GM12878 (cell line): ENCODE data around the gene INSIG2. TPM values are rescaled to one million over a fixed set of nuclear protein-coding genes. Genes with fewer than 3 reads are reported as not detected.

Experiments used
- ATAC-seq: fragments of 200-7000 bp; cut with Tn5 transposase; 3 replicates; pipeline ENCODE4 v1.9.1; 2020; ENCODE audit warnings: mild to moderate bottlenecking, moderate library complexity
- BruUV-seq: library from RNA; stranded (reverse); fragments of 400-500 nt; replicated peaks from 2 replicates; lab custom pipeline; 2021; lab: Mats Ljungman, UMichigan
- CTCF ChIA-PET: fragments of 300-600 bp; sonication (Branson Sonifier 250); formaldehyde crosslinking; extraction: SDS; loops from one replicate; lab custom pipeline; 2021; ENCODE audit warnings: inconsistent platforms; lab: Yijun Ruan, JAX
- POLR2A ChIA-PET: fragments of 350-600 bp; formaldehyde crosslinking; extraction: SDS; loops from one replicate; lab custom pipeline; 2021; ENCODE audit warnings: inconsistent platforms; lab: Charles Lee
- RAD21 ChIA-PET: fragments of 300-600 bp; sonication (Branson Sonifier 250); formaldehyde crosslinking; loops from one replicate; lab custom pipeline; 2023; ENCODE audit warnings: antibody characterized with exemption; ENCODE audit not compliant: unreplicated experiment; lab: Charles Lee
- SMC1A ChIA-PET: fragments of 300-600 bp; sonication (Branson Sonifier 250); formaldehyde crosslinking; loops from one replicate; lab custom pipeline; 2023; ENCODE audit not compliant: unreplicated experiment, uncharacterized antibody; lab: Charles Lee
- DNase-seq: peaks from one replicate; pipeline ENCODE4 v3.0.0-alpha.2; 2011; ENCODE audit warnings: low read depth, low spot score
- FAIRE-seq: peaks from 3 replicates; lab custom pipeline; 2011; peaks lifted over from hg19 to GRCh38; lab: Jason Lieb, UNC
- H2AFZ ChIP-seq: 2 replicates; pipeline ENCODE4 v1.6.0; 2011; ENCODE audit warnings: low read depth, low read length, control low read depth; ENCODE audit not compliant: control insufficient read depth
- H3K27ac ChIP-seq: 2 replicates; pipeline ENCODE4 v1.5.1; 2011; ENCODE audit warnings: control low read depth; ENCODE audit not compliant: control insufficient read depth, insufficient read depth
- H3K27me3 ChIP-seq, 2 experiments: replicated peaks in 1 of 2; 2 replicates each; pipeline versions ENCODE4 v1.6.0 to v1.6.1; 2011; ENCODE audit warnings: low read length in 1 of 2; ENCODE audit not compliant: control insufficient read depth in 2 of 2, insufficient read depth in 2 of 2
- H3K36me3 ChIP-seq, 2 experiments: 2 replicates each; pipeline ENCODE4 v1.5.1; 2011; ENCODE audit warnings: low read length in 1 of 2; ENCODE audit not compliant: control insufficient read depth in 2 of 2, insufficient read depth in 2 of 2
- H3K4me1 ChIP-seq: 2 replicates; pipeline ENCODE4 v1.6.1; 2011; ENCODE audit warnings: mild to moderate bottlenecking, low read length, moderate library complexity, mixed read lengths; ENCODE audit not compliant: control insufficient read depth, insufficient read depth
- H3K4me2 ChIP-seq: 2 replicates; pipeline ENCODE4 v1.6.0; 2011; ENCODE audit warnings: control low read depth; ENCODE audit not compliant: control insufficient read depth, insufficient read depth
- H3K4me3 ChIP-seq: fragments of 200-600 bp; sonication (generic); 2 replicates; pipeline ENCODE4 v1.5.1; 2016
- H3K79me2 ChIP-seq: 2 replicates; pipeline ENCODE4 v1.6.0; 2011; ENCODE audit warnings: low read length; ENCODE audit not compliant: control insufficient read depth, insufficient read depth
- H3K9ac ChIP-seq: 2 replicates; pipeline ENCODE4 v1.8.0; 2011; ENCODE audit warnings: low read length, control low read depth, mixed read lengths; ENCODE audit not compliant: control insufficient read depth, insufficient read depth
- H3K9me3 ChIP-seq: replicated peaks from 3 replicates; pipeline ENCODE4 v1.5.1; 2011; ENCODE audit warnings: mild to moderate bottlenecking, low read length; ENCODE audit not compliant: control insufficient read depth, insufficient read depth
- H4K20me1 ChIP-seq: 2 replicates; pipeline ENCODE4 v1.6.0; 2011; ENCODE audit not compliant: control insufficient read depth, insufficient read depth
- CTCF ChIP-seq, 3 experiments: IDR thresholded peaks in 2 of 3; conservative IDR thresholded peaks in 1 of 3; 2 replicates each; pipeline ENCODE4 v1.5.1; 2011; ENCODE audit warnings: low read depth in 3 of 3, low read length in 3 of 3, mild to moderate bottlenecking in 3 of 3, control low read depth in 2 of 3, moderate library complexity in 2 of 3, inconsistent platforms in 1 of 3, mixed read lengths in 1 of 3; ENCODE audit not compliant: control insufficient read depth in 2 of 3, insufficient read depth in 1 of 3; ENCODE audit errors: extremely low read depth in 1 of 3
- CUX1 ChIP-seq: IDR thresholded peaks from 2 replicates; pipeline ENCODE4 v1.6.1; 2012; ENCODE audit warnings: improper control_type of control experiment, low read depth, low read length; ENCODE audit not compliant: insufficient replicate concordance
- IRF5 ChIP-seq: fragments of 450-650 bp; IDR thresholded peaks from 2 replicates; pipeline ENCODE4 v1.6.1; 2017; ENCODE audit warnings: borderline replicate concordance
- KDM1A ChIP-seq: fragments of 200-600 bp; sonication (generic); IDR thresholded peaks from 2 replicates; pipeline ENCODE4 v1.6.1; 2016; ENCODE audit warnings: borderline replicate concordance
- MAX ChIP-seq: IDR thresholded peaks from 2 replicates; pipeline ENCODE4 v1.6.1; 2012; ENCODE audit warnings: low read depth, low read length, improper control_type of control experiment
- POLR2AphosphoS2 ChIP-seq: IDR thresholded peaks from 2 replicates; pipeline ENCODE4 v1.6.1; 2011; ENCODE audit warnings: low read depth, mild to moderate bottlenecking, low read length, improper control_type of control experiment, moderate library complexity
- SKIL ChIP-seq: fragments of 450-650 bp; IDR thresholded peaks from 2 replicates; pipeline ENCODE4 v1.6.1; 2017; ENCODE audit warnings: mild to moderate bottlenecking, low read depth, inconsistent platforms; ENCODE audit not compliant: poor library complexity, severe bottlenecking
- SMAD5 ChIP-seq: IDR thresholded peaks from 2 replicates; pipeline ENCODE4 v1.6.1; 2016; ENCODE audit warnings: antibody characterized with exemption, low read depth
- ZNF207 ChIP-seq: fragments of 450-650 bp; IDR thresholded peaks from 2 replicates; pipeline ENCODE4 v1.6.1; 2014; ENCODE audit warnings: antibody characterized with exemption, mild to moderate bottlenecking, borderline replicate concordance
- ZNF217 ChIP-seq: fragments of 450-650 bp; IDR thresholded peaks from 2 replicates; pipeline ENCODE4 v1.6.1; 2017; ENCODE audit warnings: antibody characterized with exemption, mild to moderate bottlenecking
- WGBS: methylation state at CpG from one replicate; pipeline ENCODE4 v1.1.6; 2016; ENCODE audit warnings: low lambda C conversion rate; ENCODE audit not compliant: insufficient replicate concordance, insufficient coverage; ENCODE audit errors: missing lambda C conversion rate; 5-methylcytosine and 5-hydroxymethylcytosine counted together
- in situ Hi-C: fragments of 300-500 bp; cut with MboI; formaldehyde crosslinking; loops from 9 replicates; pipeline ENCODE4 v1.14.3; 2018; ENCODE audit warnings: mixed read lengths
- intact Hi-C: fragments of 100-400 bp; cut with micrococcal nuclease; formaldehyde crosslinking; loops from one replicate; pipeline ENCODE4 v1.14.2; 2022; ENCODE audit not compliant: unreplicated experiment
- polyA plus RNA-seq, 11 experiments: library from polyadenylated mRNA; depleted of rRNA in 4 of 11; unstranded in 6 of 11; stranded (reverse) in 5 of 11; fragments of >200 nt; fragmentation: Nextera tagmentation in 4 of 11; fragmentation: Illumina TruSeq in 1 of 11; extraction: Ambion mirVana in 4 of 11; extraction: Trizol in 1 of 11; gene quantifications; 1 replicate in 1 of 11; 2 replicates in 10 of 11; pipeline versions ENCODE4 v1.2.1 to v1.2.3, GENCODE V29; 2011 to 2016; ENCODE audit warnings: inconsistent platforms in 2 of 11, missing spikeins in 2 of 11, low read depth in 1 of 11
- total RNA-seq, 4 experiments: library from RNA; depleted of rRNA in 3 of 4; stranded (reverse); fragments of >200 nt in 3 of 4; fragmentation: Illumina TruSeq in 1 of 4; extraction: Trizol in 1 of 4; gene quantifications; 2 replicates each; pipeline versions ENCODE4 v1.2.1 to v1.2.3, GENCODE V29; 2013 to 2021

Gene INSIG2
- total and polyA plus RNA-seq, 10 of the 15 experiments (the other 5 are each of a cell fraction or from before 2014, with no cell fraction given) = 4.9 to 92.7 (median 12.0) TPM

GRCh38 chr2:118128826-118129225 is 40.6 kb downstream of the INSIG2 start:
- Histone ChIP-seq H3K9me3 (no peaks in the 10 kb centered on the region), H3K9ac (no peak overlapping the region), H3K4me2 (no peak overlapping the region), H3K4me3 (no peak overlapping the region), H3K27me3 (no peaks in the 10 kb centered on the region), H3K27ac (no peak overlapping the region), H3K36me3 (no peaks in the 10 kb centered on the region), H3K79me2 (no peaks in the 10 kb centered on the region), H2AFZ (no peak overlapping the region), H3K4me1 (no peaks in the 10 kb centered on the region), H4K20me1 (no peaks in the 10 kb centered on the region)
- ChIA-PET POLR2A (no interaction called here), CTCF (no interaction called here), SMC1A (interaction anchor here (1.4 kb wide), 1 partner anchor 16 kb away, joined by 3 read pairs; no protein-coding TSS in a partner anchor), RAD21 (no interaction called here)
- no TSS peak for BruUV-seq
- FAIRE-seq = no peak
- whole genome bisulfite sequencing = 63% methylated on average over 3 of the region's 3 CpGs
- no peak for ATAC-seq
- in situ Hi-C loops = no loop called here
- intact Hi-C loops = no loop called here
- no peak for DNase-seq
- TF ChIP-seq ZNF207 = no peak
- TF ChIP-seq MAX = no peak
- no peak for TF ChIP-seq SKIL
- no peak for TF ChIP-seq ZNF217
- no peak for TF ChIP-seq IRF5
- TF ChIP-seq CTCF (IDR thresholded peaks at IDR 0.05 in 2 of 3, conservative IDR thresholded peaks at IDR 0.05 in 1 of 3; ENCODE audit: control insufficient read depth in 2 of 3, extremely low read depth in 1 of 3, insufficient read depth in 1 of 3, low read depth in 3 of 3, low read length in 3 of 3) = no peak
- no peak for TF ChIP-seq POLR2AphosphoS2
- TF ChIP-seq SMAD5 = no peak
- TF ChIP-seq KDM1A = no peak
- no peak for TF ChIP-seq CUX1
